AG09319 (cell line): ENCODE results near the gene PCDHGA1.

ENCODE experiments used
- DNase-seq: peaks from one replicate; pipeline ENCODE4 v3.0.0-alpha.2; 2010; ENCODE audit warnings: low read depth; ENCODE audit errors: extremely low read depth
- CTCF ChIP-seq: IDR thresholded peaks from 2 replicates; pipeline ENCODE4 v1.5.1; 2011; ENCODE audit warnings: low read depth, mild to moderate bottlenecking, inconsistent platforms, low read length, moderate library complexity

Gene PCDHGA1

GRCh38 chr5:141485321-141486055 is 155.2 kb downstream of the PCDHGA1 start:
- no peak for TF ChIP-seq CTCF
- no peak for DNase-seq

- no peak for TF ChIP-seq CTCF
Observed at GRCh38 chr5:141486091-141486490, 155.8 kb downstream of the PCDHGA1 start.

GRCh38 chr5:141487131-141487530 is 156.8 kb downstream of the PCDHGA1 start:
- no peak for TF ChIP-seq CTCF
- no peak for DNase-seq

More at GRCh38 chr5:141486091-141486490, 155.8 kb downstream of the PCDHGA1 start:
- DNase-seq, result no peak

DNA sequence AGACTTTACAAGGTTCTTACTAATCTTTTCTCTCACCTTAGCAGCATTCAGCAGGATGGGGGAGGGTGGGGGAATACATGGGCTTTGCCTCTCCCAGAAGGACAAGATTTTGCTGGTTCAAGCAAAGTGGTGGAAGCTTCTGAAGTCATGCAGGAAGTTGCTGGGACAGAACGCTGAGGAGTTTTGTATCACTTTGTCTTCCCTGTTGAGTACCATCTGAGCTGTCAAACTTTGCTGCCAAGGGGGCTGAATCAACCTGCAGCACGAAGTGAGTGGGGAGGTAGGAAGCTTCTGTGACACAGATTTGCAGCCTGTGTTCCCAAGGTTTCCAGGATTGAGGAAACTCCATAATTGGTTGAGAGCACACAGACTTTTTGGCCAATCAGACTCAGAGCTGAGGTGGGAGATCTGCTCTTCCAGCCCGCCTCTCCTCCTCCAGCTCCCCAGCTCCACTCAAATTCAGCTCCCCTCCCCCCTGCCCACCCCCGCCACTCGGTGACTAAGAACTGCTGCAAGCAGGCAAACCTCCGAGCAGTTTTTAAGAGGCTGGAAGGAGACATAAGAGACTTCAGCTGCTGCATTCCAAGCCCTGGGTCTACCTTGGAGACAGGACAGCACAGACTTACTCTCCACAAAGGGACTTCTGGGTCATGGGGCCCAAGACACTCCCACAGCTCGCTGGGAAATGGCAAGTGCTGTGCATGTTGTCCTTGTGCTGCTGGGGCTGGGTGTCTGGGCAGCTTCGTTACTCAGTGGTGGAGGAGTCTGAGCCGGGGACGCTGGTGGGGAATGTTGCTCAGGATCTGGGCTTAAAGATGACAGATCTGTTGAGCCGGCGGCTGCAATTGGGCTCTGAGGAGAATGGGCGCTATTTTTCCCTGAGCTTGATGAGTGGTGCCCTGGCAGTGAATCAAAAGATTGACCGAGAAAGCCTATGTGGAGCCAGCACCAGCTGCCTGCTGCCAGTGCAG is 158.6 kb downstream of the PCDHGA1 start, which contains the start of gene PCDHGC5:
TSS of gene PCDHGC5 (plus strand) at position 491 of the 971 bp plus-strand sequence. CDS start at position 651, 160 bp downstream.
- TF ChIP-seq CTCF, result no peak
- no peak for DNase-seq

GRCh38 chr5:141489841-141490240 is 159.5 kb downstream of the PCDHGA1 start:
- no peak for TF ChIP-seq CTCF
- DNase-seq, result no peak

- no peak for DNase-seq
- TF ChIP-seq CTCF, result no peak
Observed at GRCh38 chr5:141490271-141490670, 160.0 kb downstream of the PCDHGA1 start.

DNA sequence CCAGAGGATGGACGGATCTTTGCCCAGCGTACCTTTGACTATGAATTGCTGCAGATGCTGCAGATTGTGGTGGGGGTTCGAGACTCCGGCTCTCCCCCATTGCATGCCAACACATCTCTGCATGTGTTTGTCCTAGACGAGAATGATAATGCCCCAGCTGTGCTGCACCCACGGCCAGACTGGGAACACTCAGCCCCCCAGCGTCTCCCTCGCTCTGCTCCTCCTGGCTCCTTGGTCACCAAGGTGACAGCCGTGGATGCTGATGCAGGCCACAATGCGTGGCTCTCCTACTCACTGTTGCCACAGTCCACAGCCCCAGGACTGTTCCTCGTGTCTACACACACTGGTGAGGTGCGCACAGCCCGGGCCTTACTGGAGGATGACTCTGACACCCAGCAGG is 160.5 kb downstream of the PCDHGA1 start:
- no peak for TF ChIP-seq CTCF
- DNase-seq, result no peak
